Measurements from ENCODE around the gene DCX. TPM values are rescaled to one million over a fixed set of nuclear protein-coding genes. Genes with fewer than 3 reads are reported as not detected.

Gene DCX
- total and polyA plus RNA-seq, 2 experiments from 2014 or later, result 0.66 to 3.0 TPM

DNA sequence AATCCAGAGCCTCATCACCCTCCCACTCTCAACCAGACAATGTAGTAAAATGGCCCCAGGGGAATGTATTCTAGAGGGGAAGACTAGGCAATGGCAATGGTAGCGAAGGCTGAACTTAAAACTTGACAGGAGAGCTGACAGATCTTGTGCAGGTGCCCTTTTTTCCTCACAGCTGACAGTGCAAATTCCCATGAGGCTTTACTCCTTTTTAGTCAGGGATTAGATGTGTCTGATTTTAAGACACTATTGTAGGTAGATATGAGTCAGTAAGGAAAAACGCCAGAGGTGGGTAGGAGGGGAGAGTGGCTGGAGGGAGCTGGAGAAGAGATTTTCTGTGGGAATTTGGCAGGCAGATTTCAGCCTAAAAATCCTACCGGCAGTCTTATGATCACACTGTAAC is 152.4 kb downstream of the DCX start:
- Histone ChIP-seq H3K27ac (ENCODE audit: low read depth) (no peak overlapping the region), H3K36me3 (ENCODE audit: insufficient read depth) (no peaks in the 10 kb centered on the region), H3K4me2 (no peak overlapping the region), H2AFZ (no peak overlapping the region), H3K9me2 (ENCODE audit: insufficient read depth) (no peaks in the 10 kb centered on the region), H3K79me2 (replicated peaks; ENCODE audit: insufficient read depth) (no peaks in the 10 kb centered on the region), H3F3A (replicated peaks; ENCODE audit: low read depth) (no peaks in the 10 kb centered on the region), H3K4me3 (no peak overlapping the region), H3K4me1 (ENCODE audit: insufficient read depth) (0 out of 2 replicates have a peak, but pooled peaks cover 3% of the 10 kb centered on the region), H3K27me3 (ENCODE audit: insufficient read depth) (no peaks in the 10 kb centered on the region), H4K20me1 (replicated peaks; ENCODE audit: insufficient read depth) (no peaks in the 10 kb centered on the region)
- DNase-seq (ENCODE audit: low spot score) (no peak), ATAC-seq (no peak)
- Mint-ChIP-seq H3K27me3 (ENCODE audit: insufficient read depth, low read depth, poor library complexity) (peaks cover 2% of the 10 kb centered on the region), H3K27ac (no peak overlapping the region), H3K9me3 (no peaks in the 10 kb centered on the region; the same call in 2 of the 3 replicates), H3K4me1 (peaks cover 3% of the 10 kb centered on the region; the same call in 2 of the 3 replicates), H3K4me3 (no peak overlapping the region), H3K36me3 (ENCODE audit: low read depth) (no peaks in the 10 kb centered on the region)
- TF ChIP-seq, protein P1, sequence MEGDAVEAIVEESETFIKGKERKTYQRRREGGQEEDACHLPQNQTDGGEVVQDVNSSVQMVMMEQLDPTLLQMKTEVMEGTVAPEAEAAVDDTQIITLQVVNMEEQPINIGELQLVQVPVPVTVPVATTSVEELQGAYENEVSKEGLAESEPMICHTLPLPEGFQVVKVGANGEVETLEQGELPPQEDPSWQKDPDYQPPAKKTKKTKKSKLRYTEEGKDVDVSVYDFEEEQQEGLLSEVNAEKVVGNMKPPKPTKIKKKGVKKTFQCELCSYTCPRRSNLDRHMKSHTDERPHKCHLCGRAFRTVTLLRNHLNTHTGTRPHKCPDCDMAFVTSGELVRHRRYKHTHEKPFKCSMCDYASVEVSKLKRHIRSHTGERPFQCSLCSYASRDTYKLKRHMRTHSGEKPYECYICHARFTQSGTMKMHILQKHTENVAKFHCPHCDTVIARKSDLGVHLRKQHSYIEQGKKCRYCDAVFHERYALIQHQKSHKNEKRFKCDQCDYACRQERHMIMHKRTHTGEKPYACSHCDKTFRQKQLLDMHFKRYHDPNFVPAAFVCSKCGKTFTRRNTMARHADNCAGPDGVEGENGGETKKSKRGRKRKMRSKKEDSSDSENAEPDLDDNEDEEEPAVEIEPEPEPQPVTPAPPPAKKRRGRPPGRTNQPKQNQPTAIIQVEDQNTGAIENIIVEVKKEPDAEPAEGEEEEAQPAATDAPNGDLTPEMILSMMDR (conservative IDR thresholded peaks at IDR 0.05; ENCODE audit: low read depth in 2 of 2), result no peak
- TF ChIP-seq NANOG (IDR thresholded peaks at IDR 0.05; ENCODE audit: borderline replicate concordance) (no peak), ZNF331 (CRISPR knock-in tag; IDR thresholded peaks at IDR 0.05; ENCODE audit: low read depth) (no peak), CREB1 (CRISPR knock-in tag; IDR thresholded peaks at IDR 0.05; ENCODE audit: low read depth) (no peak), POLR2AphosphoS5 (IDR thresholded peaks at IDR 0.05; ENCODE audit: low read depth) (no peak), ZNF114 (CRISPR knock-in tag; IDR thresholded peaks at IDR 0.05) (no peak), JUNB (IDR thresholded peaks at IDR 0.05; ENCODE audit: unreplicated experiment) (no peak), EZH2 (IDR thresholded peaks at IDR 0.05; ENCODE audit: low read depth, unreplicated experiment) (no peak), EZH2phosphoT487 (IDR thresholded peaks at IDR 0.05; ENCODE audit: unreplicated experiment) (no peak), STAT1 (IDR thresholded peaks at IDR 0.05; ENCODE audit: unreplicated experiment) (no peak)
- TF ChIP-seq, protein P2, sequence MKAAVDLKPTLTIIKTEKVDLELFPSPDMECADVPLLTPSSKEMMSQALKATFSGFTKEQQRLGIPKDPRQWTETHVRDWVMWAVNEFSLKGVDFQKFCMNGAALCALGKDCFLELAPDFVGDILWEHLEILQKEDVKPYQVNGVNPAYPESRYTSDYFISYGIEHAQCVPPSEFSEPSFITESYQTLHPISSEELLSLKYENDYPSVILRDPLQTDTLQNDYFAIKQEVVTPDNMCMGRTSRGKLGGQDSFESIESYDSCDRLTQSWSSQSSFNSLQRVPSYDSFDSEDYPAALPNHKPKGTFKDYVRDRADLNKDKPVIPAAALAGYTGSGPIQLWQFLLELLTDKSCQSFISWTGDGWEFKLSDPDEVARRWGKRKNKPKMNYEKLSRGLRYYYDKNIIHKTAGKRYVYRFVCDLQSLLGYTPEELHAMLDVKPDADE (IDR thresholded peaks at IDR 0.05), result no peak
- TF ChIP-seq, protein P3, sequence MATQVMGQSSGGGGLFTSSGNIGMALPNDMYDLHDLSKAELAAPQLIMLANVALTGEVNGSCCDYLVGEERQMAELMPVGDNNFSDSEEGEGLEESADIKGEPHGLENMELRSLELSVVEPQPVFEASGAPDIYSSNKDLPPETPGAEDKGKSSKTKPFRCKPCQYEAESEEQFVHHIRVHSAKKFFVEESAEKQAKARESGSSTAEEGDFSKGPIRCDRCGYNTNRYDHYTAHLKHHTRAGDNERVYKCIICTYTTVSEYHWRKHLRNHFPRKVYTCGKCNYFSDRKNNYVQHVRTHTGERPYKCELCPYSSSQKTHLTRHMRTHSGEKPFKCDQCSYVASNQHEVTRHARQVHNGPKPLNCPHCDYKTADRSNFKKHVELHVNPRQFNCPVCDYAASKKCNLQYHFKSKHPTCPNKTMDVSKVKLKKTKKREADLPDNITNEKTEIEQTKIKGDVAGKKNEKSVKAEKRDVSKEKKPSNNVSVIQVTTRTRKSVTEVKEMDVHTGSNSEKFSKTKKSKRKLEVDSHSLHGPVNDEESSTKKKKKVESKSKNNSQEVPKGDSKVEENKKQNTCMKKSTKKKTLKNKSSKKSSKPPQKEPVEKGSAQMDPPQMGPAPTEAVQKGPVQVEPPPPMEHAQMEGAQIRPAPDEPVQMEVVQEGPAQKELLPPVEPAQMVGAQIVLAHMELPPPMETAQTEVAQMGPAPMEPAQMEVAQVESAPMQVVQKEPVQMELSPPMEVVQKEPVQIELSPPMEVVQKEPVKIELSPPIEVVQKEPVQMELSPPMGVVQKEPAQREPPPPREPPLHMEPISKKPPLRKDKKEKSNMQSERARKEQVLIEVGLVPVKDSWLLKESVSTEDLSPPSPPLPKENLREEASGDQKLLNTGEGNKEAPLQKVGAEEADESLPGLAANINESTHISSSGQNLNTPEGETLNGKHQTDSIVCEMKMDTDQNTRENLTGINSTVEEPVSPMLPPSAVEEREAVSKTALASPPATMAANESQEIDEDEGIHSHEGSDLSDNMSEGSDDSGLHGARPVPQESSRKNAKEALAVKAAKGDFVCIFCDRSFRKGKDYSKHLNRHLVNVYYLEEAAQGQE (IDR thresholded peaks at IDR 0.05; ENCODE audit: unreplicated experiment), result no peak
- TF ChIP-seq, protein P4, sequence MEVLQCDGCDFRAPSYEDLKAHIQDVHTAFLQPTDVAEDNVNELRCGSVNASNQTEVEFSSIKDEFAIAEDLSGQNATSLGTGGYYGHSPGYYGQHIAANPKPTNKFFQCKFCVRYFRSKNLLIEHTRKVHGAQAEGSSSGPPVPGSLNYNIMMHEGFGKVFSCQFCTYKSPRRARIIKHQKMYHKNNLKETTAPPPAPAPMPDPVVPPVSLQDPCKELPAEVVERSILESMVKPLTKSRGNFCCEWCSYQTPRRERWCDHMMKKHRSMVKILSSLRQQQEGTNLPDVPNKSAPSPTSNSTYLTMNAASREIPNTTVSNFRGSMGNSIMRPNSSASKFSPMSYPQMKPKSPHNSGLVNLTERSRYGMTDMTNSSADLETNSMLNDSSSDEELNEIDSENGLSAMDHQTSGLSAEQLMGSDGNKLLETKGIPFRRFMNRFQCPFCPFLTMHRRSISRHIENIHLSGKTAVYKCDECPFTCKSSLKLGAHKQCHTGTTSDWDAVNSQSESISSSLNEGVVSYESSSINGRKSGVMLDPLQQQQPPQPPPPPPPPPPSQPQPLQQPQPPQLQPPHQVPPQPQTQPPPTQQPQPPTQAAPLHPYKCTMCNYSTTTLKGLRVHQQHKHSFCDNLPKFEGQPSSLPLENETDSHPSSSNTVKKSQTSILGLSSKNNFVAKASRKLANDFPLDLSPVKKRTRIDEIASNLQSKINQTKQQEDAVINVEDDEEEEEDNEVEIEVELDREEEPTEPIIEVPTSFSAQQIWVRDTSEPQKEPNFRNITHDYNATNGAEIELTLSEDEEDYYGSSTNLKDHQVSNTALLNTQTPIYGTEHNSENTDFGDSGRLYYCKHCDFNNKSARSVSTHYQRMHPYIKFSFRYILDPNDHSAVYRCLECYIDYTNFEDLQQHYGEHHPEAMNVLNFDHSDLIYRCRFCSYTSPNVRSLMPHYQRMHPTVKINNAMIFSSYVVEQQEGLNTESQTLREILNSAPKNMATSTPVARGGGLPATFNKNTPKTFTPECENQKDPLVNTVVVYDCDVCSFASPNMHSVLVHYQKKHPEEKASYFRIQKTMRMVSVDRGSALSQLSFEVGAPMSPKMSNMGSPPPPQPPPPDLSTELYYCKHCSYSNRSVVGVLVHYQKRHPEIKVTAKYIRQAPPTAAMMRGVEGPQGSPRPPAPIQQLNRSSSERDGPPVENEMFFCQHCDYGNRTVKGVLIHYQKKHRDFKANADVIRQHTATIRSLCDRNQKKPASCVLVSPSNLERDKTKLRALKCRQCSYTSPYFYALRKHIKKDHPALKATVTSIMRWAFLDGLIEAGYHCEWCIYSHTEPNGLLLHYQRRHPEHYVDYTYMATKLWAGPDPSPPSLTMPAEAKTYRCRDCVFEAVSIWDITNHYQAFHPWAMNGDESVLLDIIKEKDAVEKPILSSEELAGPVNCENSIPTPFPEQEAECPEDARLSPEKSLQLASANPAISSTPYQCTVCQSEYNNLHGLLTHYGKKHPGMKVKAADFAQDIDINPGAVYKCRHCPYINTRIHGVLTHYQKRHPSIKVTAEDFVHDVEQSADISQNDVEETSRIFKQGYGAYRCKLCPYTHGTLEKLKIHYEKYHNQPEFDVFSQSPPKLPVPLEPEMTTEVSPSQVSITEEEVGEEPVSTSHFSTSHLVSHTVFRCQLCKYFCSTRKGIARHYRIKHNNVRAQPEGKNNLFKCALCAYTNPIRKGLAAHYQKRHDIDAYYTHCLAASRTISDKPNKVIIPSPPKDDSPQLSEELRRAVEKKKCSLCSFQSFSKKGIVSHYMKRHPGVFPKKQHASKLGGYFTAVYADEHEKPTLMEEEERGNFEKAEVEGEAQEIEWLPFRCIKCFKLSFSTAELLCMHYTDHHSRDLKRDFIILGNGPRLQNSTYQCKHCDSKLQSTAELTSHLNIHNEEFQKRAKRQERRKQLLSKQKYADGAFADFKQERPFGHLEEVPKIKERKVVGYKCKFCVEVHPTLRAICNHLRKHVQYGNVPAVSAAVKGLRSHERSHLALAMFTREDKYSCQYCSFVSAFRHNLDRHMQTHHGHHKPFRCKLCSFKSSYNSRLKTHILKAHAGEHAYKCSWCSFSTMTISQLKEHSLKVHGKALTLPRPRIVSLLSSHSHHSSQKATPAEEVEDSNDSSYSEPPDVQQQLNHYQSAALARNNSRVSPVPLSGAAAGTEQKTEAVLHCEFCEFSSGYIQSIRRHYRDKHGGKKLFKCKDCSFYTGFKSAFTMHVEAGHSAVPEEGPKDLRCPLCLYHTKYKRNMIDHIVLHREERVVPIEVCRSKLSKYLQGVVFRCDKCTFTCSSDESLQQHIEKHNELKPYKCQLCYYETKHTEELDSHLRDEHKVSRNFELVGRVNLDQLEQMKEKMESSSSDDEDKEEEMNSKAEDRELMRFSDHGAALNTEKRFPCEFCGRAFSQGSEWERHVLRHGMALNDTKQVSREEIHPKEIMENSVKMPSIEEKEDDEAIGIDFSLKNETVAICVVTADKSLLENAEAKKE (CRISPR knock-in tag; IDR thresholded peaks at IDR 0.05), result no peak

Measured in GM23338 (cell line).